HCT116 (cell line): ENCODE measurements around the gene GCSAM. TPM values are rescaled to one million over a fixed set of nuclear protein-coding genes. Genes with fewer than 3 reads are reported as not detected.

ENCODE experiments used
- ATAC-seq: fragments of 200-7000 bp; cut with Tn5 transposase; 2 replicates; pipeline ENCODE4 v1.9.1; 2020; ENCODE audit warnings: mild to moderate bottlenecking, moderate library complexity
- BruUV-seq: library from RNA; stranded (reverse); fragments of 400-500 nt; replicated peaks from 2 replicates; lab custom pipeline; 2021; lab: Mats Ljungman, UMichigan
- CTCF ChIA-PET: fragments of 300-600 bp; sonication (Branson Sonifier 250); formaldehyde crosslinking; loops from one replicate; lab custom pipeline; 2021; ENCODE audit warnings: antibody characterized with exemption; lab: Charles Lee
- POLR2A ChIA-PET: fragments of 300-600, 350-600 bp; sonication (Branson Sonifier 250); formaldehyde crosslinking; loops from one replicate; lab custom pipeline; 2021; ENCODE audit warnings: antibody characterized with exemption; lab: Charles Lee
- RAD21 ChIA-PET, 2 experiments: fragments of 300-600 bp; sonication (Branson Sonifier 250); formaldehyde crosslinking; loops; one replicate each; lab custom pipeline; 2023; ENCODE audit warnings: low total read pairs in 2 of 2; ENCODE audit not compliant: uncharacterized antibody in 2 of 2, unreplicated experiment in 2 of 2, low non-redundant PET in 1 of 2; lab: Charles Lee
- DNase-seq: peaks from one replicate; pipeline ENCODE4 v3.0.0-alpha.2; 2010; ENCODE audit warnings: low read depth, low spot score
- H2AFZ ChIP-seq: fragments of 200-600 bp; shearing (Covaris generic), sonication (generic); 2 replicates; pipeline ENCODE4 v1.6.1; 2017; ENCODE audit warnings: low read depth, mixed run types, mixed read lengths, antibody characterized with exemption, low read length; ENCODE audit not compliant: poor library complexity, severe bottlenecking
- H3K27ac ChIP-seq: 2 replicates; pipeline ENCODE4 v1.5.1; 2012; ENCODE audit warnings: low read depth, low read length
- H3K27me3 ChIP-seq: fragments of 200-600 bp; sonication (generic); 2 replicates; pipeline ENCODE4 v1.6.1; 2016; ENCODE audit warnings: mixed run types, low read length, mixed read lengths; ENCODE audit not compliant: insufficient read depth
- H3K36me3 ChIP-seq, 2 experiments: fragments of 200-500 bp in 1 of 2; fragments of 200-600 bp in 1 of 2; sonication (Bioruptor generic) in 1 of 2; sonication (generic) in 1 of 2; 2 replicates each; pipeline versions ENCODE4 v1.5.1 to v1.6.1; 2014 to 2016; ENCODE audit warnings: low read length in 2 of 2, inconsistent platforms in 1 of 2, mixed read lengths in 1 of 2, mixed run types in 1 of 2; ENCODE audit not compliant: insufficient read depth in 2 of 2, control insufficient read depth in 1 of 2
- H3K4me1 ChIP-seq, 2 experiments: fragments of 200-600 bp in 1 of 2; sonication (generic) in 1 of 2; 2 replicates each; pipeline versions ENCODE4 v1.5.1 to v1.6.1; 2012 to 2017; ENCODE audit warnings: low read length in 2 of 2, inconsistent platforms in 1 of 2, mild to moderate bottlenecking in 1 of 2, mixed read lengths in 1 of 2, mixed run types in 1 of 2, moderate library complexity in 1 of 2; ENCODE audit not compliant: insufficient read depth in 2 of 2, control insufficient read depth in 1 of 2
- H3K4me2 ChIP-seq: fragments of 200-600 bp; sonication (generic); 2 replicates; pipeline ENCODE4 v1.6.1; 2017; ENCODE audit warnings: mixed run types, low read length, mixed read lengths
- H3K4me3 ChIP-seq, 2 experiments: fragments of 200-600 bp in 1 of 2; sonication (generic) in 1 of 2; replicated peaks in 1 of 2; 2 replicates each; pipeline ENCODE4 v1.5.1; 2011 to 2016; ENCODE audit warnings: low read length in 2 of 2, control low read depth in 1 of 2, low read depth in 1 of 2, mild to moderate bottlenecking in 1 of 2, mixed read lengths in 1 of 2, mixed run types in 1 of 2
- H3K79me2 ChIP-seq: fragments of 200-600 bp; sonication (generic); 2 replicates; pipeline ENCODE4 v1.6.1; 2017; ENCODE audit warnings: mild to moderate bottlenecking, mixed run types, low read length, moderate library complexity, mixed read lengths; ENCODE audit not compliant: insufficient read depth
- H3K9ac ChIP-seq: fragments of 200-600 bp; sonication (generic); 2 replicates; pipeline ENCODE4 v1.6.1; 2016; ENCODE audit warnings: low read length, mixed read lengths
- H3K9me2 ChIP-seq: fragments of 200-600 bp; sonication (generic), shearing (Covaris generic); 2 replicates; pipeline ENCODE4 v1.6.1; 2017; ENCODE audit warnings: mixed run types, mild to moderate bottlenecking, moderate library complexity; ENCODE audit not compliant: insufficient read depth
- H3K9me3 ChIP-seq, 2 experiments: fragments of 200-500 bp in 1 of 2; fragments of 200-600 bp in 1 of 2; sonication (Bioruptor generic) in 1 of 2; sonication (generic) in 1 of 2; 2 replicates each; pipeline ENCODE4 v1.6.1; 2014 to 2017; ENCODE audit warnings: low read length in 2 of 2, mixed read lengths in 2 of 2, inconsistent platforms in 1 of 2, low read depth in 1 of 2, mild to moderate bottlenecking in 1 of 2, mixed run types in 1 of 2, moderate library complexity in 1 of 2; ENCODE audit not compliant: control insufficient read depth in 1 of 2, insufficient read depth in 1 of 2
- H4K20me1 ChIP-seq: fragments of 200-600 bp; sonication (generic), shearing (Covaris generic); 2 replicates; pipeline ENCODE4 v1.6.1; 2017; ENCODE audit warnings: mixed run types, mild to moderate bottlenecking, moderate library complexity; ENCODE audit not compliant: insufficient read depth
- CBX3 ChIP-seq: IDR thresholded peaks from 2 replicates; pipeline ENCODE4 v1.6.1; 2012; ENCODE audit warnings: low read depth
- CEBPB ChIP-seq: IDR thresholded peaks from 2 replicates; pipeline ENCODE4 v1.6.1; 2012; ENCODE audit warnings: low read depth
- EGR1 ChIP-seq: IDR thresholded peaks from 2 replicates; pipeline ENCODE4 v1.6.1; 2012; ENCODE audit warnings: low read depth
- ELF1 ChIP-seq: IDR thresholded peaks from 2 replicates; pipeline ENCODE4 v1.6.1; 2012; ENCODE audit warnings: low read depth, borderline replicate concordance
- EZH2 ChIP-seq: fragments of 200-600 bp; sonication (generic); IDR thresholded peaks from 2 replicates; pipeline ENCODE4 v1.6.1; 2017; ENCODE audit warnings: antibody characterized with exemption, mixed run types
- EZH2phosphoT487 ChIP-seq: fragments of 200-600 bp; IDR thresholded peaks from 2 replicates; pipeline ENCODE4 v1.6.1; 2018; ENCODE audit warnings: antibody characterized with exemption, borderline replicate concordance
- FOSL1 ChIP-seq: IDR thresholded peaks from 2 replicates; pipeline ENCODE4 v1.6.1; 2012; ENCODE audit warnings: low read depth
- POLR2A ChIP-seq: IDR thresholded peaks from 2 replicates; pipeline ENCODE4 v1.7.0; 2011; ENCODE audit warnings: borderline replicate concordance; ENCODE audit not compliant: insufficient read depth, insufficient read length; ENCODE audit errors: extremely low read depth
- POLR2AphosphoS5 ChIP-seq: IDR thresholded peaks from 2 replicates; pipeline ENCODE4 v1.6.1; 2011; ENCODE audit warnings: mild to moderate bottlenecking, low read depth, low read length, moderate library complexity
- SP1 ChIP-seq: IDR thresholded peaks from 2 replicates; pipeline ENCODE4 v1.6.1; 2012; ENCODE audit warnings: low read depth
- SRF ChIP-seq: IDR thresholded peaks from 2 replicates; pipeline ENCODE4 v1.6.1; 2012; ENCODE audit warnings: low read depth
- YY1 ChIP-seq: IDR thresholded peaks from 2 replicates; pipeline ENCODE4 v1.6.1; 2011; ENCODE audit warnings: low read length, low read depth, moderate library complexity, mild to moderate bottlenecking; ENCODE audit not compliant: insufficient replicate concordance; ENCODE audit errors: extremely low read depth
- ZNF274 ChIP-seq: fragments of 200-500 bp; sonication (Bioruptor generic); IDR thresholded peaks from 2 replicates; pipeline ENCODE4 v1.6.1; 2014; ENCODE audit warnings: mild to moderate bottlenecking, low read depth, low read length, inconsistent platforms
- intact Hi-C: fragments of 100-400 bp; cut with micrococcal nuclease; formaldehyde crosslinking; loops from 2 replicates; pipeline ENCODE4 v1.10.0; 2022
- total RNA-seq: library from RNA; stranded (reverse); gene quantifications from one replicate; pipeline ENCODE4 v1.2.1, GENCODE V29; 2021; ENCODE audit not compliant: unreplicated experiment
- TF ChIP-seq, protein P1 (sequence below): IDR thresholded peaks from 2 replicates; pipeline ENCODE4 v1.6.1; 2011; ENCODE audit warnings: mild to moderate bottlenecking, low read length, moderate library complexity; ENCODE audit not compliant: insufficient replicate concordance; ENCODE audit errors: extremely low read depth
- TF ChIP-seq, protein P2 (sequence below): IDR thresholded peaks from 2 replicates; pipeline ENCODE4 v1.6.1; 2012; ENCODE audit warnings: low read depth
- TF ChIP-seq, protein P3 (sequence below), 3 experiments: fragments of 200-600 bp in 1 of 3; sonication (generic) in 1 of 3; IDR thresholded peaks in 2 of 3; conservative IDR thresholded peaks in 1 of 3; 2 replicates each; pipeline ENCODE4 v1.5.1; 2012 to 2017; ENCODE audit warnings: low read depth in 2 of 3, low read length in 2 of 3, antibody characterized with exemption in 1 of 3, borderline replicate concordance in 1 of 3, control low read depth in 1 of 3, mild to moderate bottlenecking in 1 of 3, mixed read lengths in 1 of 3, mixed run types in 1 of 3, moderate library complexity in 1 of 3; ENCODE audit not compliant: insufficient read depth in 1 of 3

GCSAM gene
- total RNA-seq, 1 experiment from 2014 or later: not detected

DNA sequence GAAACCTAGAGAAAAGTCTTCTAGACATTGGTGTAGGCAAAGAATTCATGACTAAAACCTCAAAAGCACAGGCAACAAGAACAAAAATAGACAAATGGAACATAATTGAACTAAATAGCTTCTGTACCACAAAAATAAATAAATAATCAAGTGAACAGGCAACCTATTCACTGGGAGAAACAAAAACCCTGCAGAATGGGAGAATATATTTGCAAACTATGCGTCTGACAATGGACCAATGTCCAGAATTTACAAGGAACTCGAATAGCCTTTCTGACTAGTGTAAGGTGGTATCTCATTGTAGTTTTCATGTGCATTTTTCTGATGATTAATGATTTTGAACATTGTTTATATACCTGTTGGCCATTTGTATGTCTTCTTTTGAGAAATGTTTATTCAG is 37.0 kb upstream of the GCSAM start (continued):
- TF ChIP-seq, protein P1, sequence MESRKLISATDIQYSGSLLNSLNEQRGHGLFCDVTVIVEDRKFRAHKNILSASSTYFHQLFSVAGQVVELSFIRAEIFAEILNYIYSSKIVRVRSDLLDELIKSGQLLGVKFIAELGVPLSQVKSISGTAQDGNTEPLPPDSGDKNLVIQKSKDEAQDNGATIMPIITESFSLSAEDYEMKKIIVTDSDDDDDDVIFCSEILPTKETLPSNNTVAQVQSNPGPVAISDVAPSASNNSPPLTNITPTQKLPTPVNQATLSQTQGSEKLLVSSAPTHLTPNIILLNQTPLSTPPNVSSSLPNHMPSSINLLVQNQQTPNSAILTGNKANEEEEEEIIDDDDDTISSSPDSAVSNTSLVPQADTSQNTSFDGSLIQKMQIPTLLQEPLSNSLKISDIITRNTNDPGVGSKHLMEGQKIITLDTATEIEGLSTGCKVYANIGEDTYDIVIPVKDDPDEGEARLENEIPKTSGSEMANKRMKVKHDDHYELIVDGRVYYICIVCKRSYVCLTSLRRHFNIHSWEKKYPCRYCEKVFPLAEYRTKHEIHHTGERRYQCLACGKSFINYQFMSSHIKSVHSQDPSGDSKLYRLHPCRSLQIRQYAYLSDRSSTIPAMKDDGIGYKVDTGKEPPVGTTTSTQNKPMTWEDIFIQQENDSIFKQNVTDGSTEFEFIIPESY: no peak

DNA sequence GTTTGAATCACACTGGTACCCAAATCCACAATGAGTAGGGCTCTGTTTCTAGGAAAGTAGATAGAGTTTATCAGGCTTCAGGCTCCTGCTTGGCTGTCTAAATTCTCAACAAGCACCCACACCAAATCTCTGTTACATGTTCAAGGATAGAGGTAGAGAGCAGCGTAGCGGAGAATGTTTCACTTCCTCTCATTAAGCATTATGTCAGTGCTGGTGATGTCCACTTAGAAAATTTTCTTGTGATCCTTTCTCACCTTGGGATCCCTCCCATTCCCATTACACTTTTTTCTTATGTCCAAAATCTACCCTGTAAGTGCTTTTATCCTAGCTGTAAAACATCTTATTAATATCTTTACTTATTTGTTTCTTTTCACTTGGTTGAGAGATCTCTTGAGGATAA is 34.7 kb upstream of the GCSAM start:
- Histone ChIP-seq H3K36me3 (no peaks in the 10 kb centered on the region), H3K4me2 (no peak overlapping the region), H4K20me1 (no peaks in the 10 kb centered on the region), H3K4me1 (no peaks in the 10 kb centered on the region), H3K79me2 (no peaks in the 10 kb centered on the region), H3K9me2 (no peaks in the 10 kb centered on the region), H2AFZ (no peak overlapping the region), H3K27ac (no peak overlapping the region), H3K9me3 (no peaks in the 10 kb centered on the region), H3K27me3 (no peaks in the 10 kb centered on the region), H3K4me3 (no peak overlapping the region), H3K9ac (no peak overlapping the region)
- RAD21 ChIA-PET: no interaction called here
- CTCF ChIA-PET: no interaction called here
- DNase-seq (no peak), ATAC-seq (no peak)
- intact Hi-C loops: no loop called here
- no TSS peak for BruUV-seq
- POLR2A ChIA-PET: no interaction called here
- no peak for TF ChIP-seq FOSL1
- no peak for TF ChIP-seq EZH2
- TF ChIP-seq ELF1: no peak
- TF ChIP-seq CEBPB: no peak
- TF ChIP-seq, protein P2, sequence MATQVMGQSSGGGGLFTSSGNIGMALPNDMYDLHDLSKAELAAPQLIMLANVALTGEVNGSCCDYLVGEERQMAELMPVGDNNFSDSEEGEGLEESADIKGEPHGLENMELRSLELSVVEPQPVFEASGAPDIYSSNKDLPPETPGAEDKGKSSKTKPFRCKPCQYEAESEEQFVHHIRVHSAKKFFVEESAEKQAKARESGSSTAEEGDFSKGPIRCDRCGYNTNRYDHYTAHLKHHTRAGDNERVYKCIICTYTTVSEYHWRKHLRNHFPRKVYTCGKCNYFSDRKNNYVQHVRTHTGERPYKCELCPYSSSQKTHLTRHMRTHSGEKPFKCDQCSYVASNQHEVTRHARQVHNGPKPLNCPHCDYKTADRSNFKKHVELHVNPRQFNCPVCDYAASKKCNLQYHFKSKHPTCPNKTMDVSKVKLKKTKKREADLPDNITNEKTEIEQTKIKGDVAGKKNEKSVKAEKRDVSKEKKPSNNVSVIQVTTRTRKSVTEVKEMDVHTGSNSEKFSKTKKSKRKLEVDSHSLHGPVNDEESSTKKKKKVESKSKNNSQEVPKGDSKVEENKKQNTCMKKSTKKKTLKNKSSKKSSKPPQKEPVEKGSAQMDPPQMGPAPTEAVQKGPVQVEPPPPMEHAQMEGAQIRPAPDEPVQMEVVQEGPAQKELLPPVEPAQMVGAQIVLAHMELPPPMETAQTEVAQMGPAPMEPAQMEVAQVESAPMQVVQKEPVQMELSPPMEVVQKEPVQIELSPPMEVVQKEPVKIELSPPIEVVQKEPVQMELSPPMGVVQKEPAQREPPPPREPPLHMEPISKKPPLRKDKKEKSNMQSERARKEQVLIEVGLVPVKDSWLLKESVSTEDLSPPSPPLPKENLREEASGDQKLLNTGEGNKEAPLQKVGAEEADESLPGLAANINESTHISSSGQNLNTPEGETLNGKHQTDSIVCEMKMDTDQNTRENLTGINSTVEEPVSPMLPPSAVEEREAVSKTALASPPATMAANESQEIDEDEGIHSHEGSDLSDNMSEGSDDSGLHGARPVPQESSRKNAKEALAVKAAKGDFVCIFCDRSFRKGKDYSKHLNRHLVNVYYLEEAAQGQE: no peak
- no peak for TF ChIP-seq POLR2A
- no peak for TF ChIP-seq SP1
- no peak for TF ChIP-seq ZNF274
- no peak for TF ChIP-seq POLR2AphosphoS5
- TF ChIP-seq, protein P3, sequence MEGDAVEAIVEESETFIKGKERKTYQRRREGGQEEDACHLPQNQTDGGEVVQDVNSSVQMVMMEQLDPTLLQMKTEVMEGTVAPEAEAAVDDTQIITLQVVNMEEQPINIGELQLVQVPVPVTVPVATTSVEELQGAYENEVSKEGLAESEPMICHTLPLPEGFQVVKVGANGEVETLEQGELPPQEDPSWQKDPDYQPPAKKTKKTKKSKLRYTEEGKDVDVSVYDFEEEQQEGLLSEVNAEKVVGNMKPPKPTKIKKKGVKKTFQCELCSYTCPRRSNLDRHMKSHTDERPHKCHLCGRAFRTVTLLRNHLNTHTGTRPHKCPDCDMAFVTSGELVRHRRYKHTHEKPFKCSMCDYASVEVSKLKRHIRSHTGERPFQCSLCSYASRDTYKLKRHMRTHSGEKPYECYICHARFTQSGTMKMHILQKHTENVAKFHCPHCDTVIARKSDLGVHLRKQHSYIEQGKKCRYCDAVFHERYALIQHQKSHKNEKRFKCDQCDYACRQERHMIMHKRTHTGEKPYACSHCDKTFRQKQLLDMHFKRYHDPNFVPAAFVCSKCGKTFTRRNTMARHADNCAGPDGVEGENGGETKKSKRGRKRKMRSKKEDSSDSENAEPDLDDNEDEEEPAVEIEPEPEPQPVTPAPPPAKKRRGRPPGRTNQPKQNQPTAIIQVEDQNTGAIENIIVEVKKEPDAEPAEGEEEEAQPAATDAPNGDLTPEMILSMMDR (IDR thresholded peaks at IDR 0.05 in 2 of 3, conservative IDR thresholded peaks at IDR 0.05 in 1 of 3; ENCODE audit: borderline replicate concordance in 1 of 3, insufficient read depth in 1 of 3, low read depth in 2 of 3, low read length in 2 of 3): no peak
- TF ChIP-seq, protein P1: no peak
- no peak for TF ChIP-seq YY1
- TF ChIP-seq SRF: no peak
- TF ChIP-seq EGR1: no peak
- no peak for TF ChIP-seq CBX3
- no peak for TF ChIP-seq EZH2phosphoT487
